KMS-11 (cell line): Measurements from ENCODE around the gene ETV7.
"Not testable (repeated sequence)": the region's sequence is repeated elsewhere in the genome, so short reads cannot be mapped to it uniquely, and the experiment has no call there.

Experiments used
- H2AFZ ChIP-seq: fragments of 200-600 bp; sonication (generic); 2 replicates; pipeline ENCODE4 v1.6.1; 2016; ENCODE audit warnings: antibody characterized with exemption, mixed run types, low read depth
- H3K27ac ChIP-seq: fragments of 200-600 bp; sonication (generic); 2 replicates; pipeline ENCODE4 v1.6.1; 2016; ENCODE audit warnings: mild to moderate bottlenecking, mixed run types
- H3K27me3 ChIP-seq: fragments of 200-600 bp; sonication (generic); 2 replicates; pipeline ENCODE4 v1.6.1; 2017; ENCODE audit warnings: mild to moderate bottlenecking, low read depth, mixed run types, moderate library complexity; ENCODE audit not compliant: insufficient read depth
- H3K36me3 ChIP-seq: fragments of 200-600 bp; sonication (generic); 2 replicates; pipeline ENCODE4 v1.6.1; 2017; ENCODE audit warnings: mild to moderate bottlenecking, mixed run types; ENCODE audit not compliant: insufficient read depth
- H3K4me1 ChIP-seq: fragments of 200-600 bp; sonication (generic); 2 replicates; pipeline ENCODE4 v1.6.1; 2016; ENCODE audit warnings: mild to moderate bottlenecking, low read depth, mixed run types; ENCODE audit not compliant: poor library complexity, severe bottlenecking
- H3K4me2 ChIP-seq: fragments of 200-600 bp; sonication (generic); 2 replicates; pipeline ENCODE4 v1.7.0; 2016; ENCODE audit warnings: mild to moderate bottlenecking, mixed run types
- H3K4me3 ChIP-seq: fragments of 200-600 bp; sonication (generic); IDR thresholded peaks from 2 replicates; pipeline ENCODE4 v1.6.1; 2017; ENCODE audit warnings: low read depth, low read length, mixed read lengths; ENCODE audit not compliant: insufficient read depth
- H3K79me2 ChIP-seq: fragments of 200-600 bp; sonication (generic); 2 replicates; pipeline ENCODE4 v1.6.1; 2016; ENCODE audit warnings: low read depth, mixed run types; ENCODE audit not compliant: insufficient read depth
- H3K9ac ChIP-seq: fragments of 200-600 bp; sonication (generic); 2 replicates; pipeline ENCODE4 v1.6.1; 2016; ENCODE audit warnings: mild to moderate bottlenecking, mixed run types
- H4K20me1 ChIP-seq: fragments of 200-600 bp; sonication (generic); 2 replicates; pipeline ENCODE4 v1.6.1; 2016; ENCODE audit warnings: mild to moderate bottlenecking, mixed run types; ENCODE audit not compliant: insufficient read depth
- CTCF ChIP-seq: fragments of 200-600 bp; sonication (generic); conservative IDR thresholded peaks from 2 replicates; pipeline ENCODE4 v1.6.1; 2017; ENCODE audit warnings: low read depth, mild to moderate bottlenecking, antibody characterized with exemption, low read length, moderate library complexity, mixed read lengths

ETV7 gene

GRCh38 chr6:36340306-36340617, 47.2 kb downstream of the ETV7 start:
- H4K20me1 ChIP-seq = no peaks in the 10 kb centered on the region
- no peak for TF ChIP-seq CTCF
- H3K4me3 ChIP-seq = no peak overlapping the region
- H3K4me1 ChIP-seq = peaks cover 8% of the 10 kb centered on the region
- no peak overlapping the region for H3K9ac ChIP-seq
- no peaks in the 10 kb centered on the region for H3K79me2 ChIP-seq
- no peak overlapping the region for H3K27ac ChIP-seq
- H3K4me2 ChIP-seq = no peak overlapping the region
- H2AFZ ChIP-seq = no peak overlapping the region; the same call in 1 of the 2 replicates
- no peaks in the 10 kb centered on the region for H3K36me3 ChIP-seq
- no peaks in the 10 kb centered on the region for H3K27me3 ChIP-seq

GRCh38 chr6:36339146-36339545, 48.3 kb downstream of the ETV7 start:
- no peak overlapping the region for H3K27ac ChIP-seq
- no peak overlapping the region for H2AFZ ChIP-seq
- H3K9ac ChIP-seq = no peak overlapping the region
- no peaks in the 10 kb centered on the region for H3K79me2 ChIP-seq
- no peak overlapping the region for H3K4me2 ChIP-seq
- TF ChIP-seq CTCF = no peak
- peaks cover 8% of the 10 kb centered on the region for H3K4me1 ChIP-seq
- H3K4me3 ChIP-seq = no peak overlapping the region
- H3K36me3 ChIP-seq = no peaks in the 10 kb centered on the region
- H3K27me3 ChIP-seq = no peaks in the 10 kb centered on the region
- no peaks in the 10 kb centered on the region for H4K20me1 ChIP-seq

GRCh38 chr6:36338223-36338622, 49.2 kb downstream of the ETV7 start:
- not testable (repeated sequence) for H4K20me1 ChIP-seq, H3K9ac ChIP-seq, H3K27ac ChIP-seq, H3K4me1 ChIP-seq, H3K4me3 ChIP-seq, H3K79me2 ChIP-seq, H2AFZ ChIP-seq, H3K27me3 ChIP-seq, H3K36me3 ChIP-seq, H3K4me2 ChIP-seq

- Histone ChIP-seq H3K27ac (no peak overlapping the region), H3K4me1 (peaks cover 8% of the 10 kb centered on the region), H3K4me3 (no peak overlapping the region), H3K36me3 (no peaks in the 10 kb centered on the region), H3K79me2 (no peaks in the 10 kb centered on the region), H2AFZ (no peak overlapping the region), H3K9ac (no peak overlapping the region), H3K4me2 (no peak overlapping the region), H4K20me1 (no peaks in the 10 kb centered on the region), H3K27me3 (no peaks in the 10 kb centered on the region)
- no peak for TF ChIP-seq CTCF
Observed at GRCh38 chr6:36337814-36338213, 49.7 kb downstream of the ETV7 start.

GRCh38 chr6:36336779-36337241, 50.7 kb downstream of the ETV7 start, which contains the start of gene BNIP5:
BNIP5 (minus strand) TSS chr6:36336888; CDS start chr6:36330690, 6,198 bp downstream.
- no peak for TF ChIP-seq CTCF
- Histone ChIP-seq H4K20me1 (no peaks in the 10 kb centered on the region), H2AFZ (no peak within 1 kb of the TSS), H3K4me2 (no peak within 1 kb of the TSS), H3K36me3 (no peaks in the 10 kb centered on the region), H3K4me3 (no peak within 1 kb of the TSS), H3K9ac (no peak within 1 kb of the TSS), H3K27me3 (no peaks in the 10 kb centered on the region), H3K79me2 (no peaks in the 10 kb centered on the region), H3K4me1 (peaks cover 8% of the 10 kb centered on the region), H3K27ac (no peak within 1 kb of the TSS)
